ENCODE results near the gene MYLK.

The MYLK gene

DNA sequence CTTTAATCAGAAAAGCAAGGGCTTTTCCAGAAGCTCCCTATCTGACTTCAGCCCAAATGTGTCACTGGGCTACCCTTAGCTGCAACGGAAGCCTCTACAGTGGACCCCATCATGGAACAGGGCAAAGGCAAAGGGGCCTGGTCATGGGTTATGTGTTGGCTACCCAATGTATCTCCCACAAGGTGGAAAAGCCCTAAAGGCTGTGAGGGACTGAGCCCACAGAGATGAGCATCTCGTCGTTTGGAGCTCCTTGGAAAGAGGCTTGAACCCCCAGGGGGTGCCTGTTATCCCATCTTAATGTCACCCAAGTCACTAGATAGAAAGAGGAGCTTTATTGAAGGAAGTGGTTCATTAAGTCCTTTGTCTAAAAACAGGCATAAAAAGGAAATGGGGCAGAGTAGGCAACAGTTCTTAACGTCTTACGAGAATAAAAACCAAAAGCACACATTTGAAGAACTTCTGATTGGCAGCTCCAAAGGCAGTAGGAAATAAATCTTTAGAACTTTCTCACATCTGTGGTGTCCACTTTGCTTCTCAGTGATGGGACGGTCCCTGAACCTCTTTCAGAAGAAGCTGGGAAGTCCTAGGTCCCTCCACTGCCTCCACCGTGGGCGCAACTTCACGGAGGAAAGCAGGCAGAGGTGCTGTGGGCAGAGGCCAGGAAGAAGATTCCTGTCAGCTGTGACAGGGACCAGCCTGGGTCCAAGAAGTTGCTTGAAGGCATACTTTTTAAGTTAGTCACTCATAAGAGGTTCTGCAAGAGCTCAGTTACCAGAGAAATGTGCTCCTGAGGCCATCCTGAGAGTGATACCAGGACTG lies 93.7 kb downstream of the MYLK start:
- no peak for DNase-seq

DNA sequence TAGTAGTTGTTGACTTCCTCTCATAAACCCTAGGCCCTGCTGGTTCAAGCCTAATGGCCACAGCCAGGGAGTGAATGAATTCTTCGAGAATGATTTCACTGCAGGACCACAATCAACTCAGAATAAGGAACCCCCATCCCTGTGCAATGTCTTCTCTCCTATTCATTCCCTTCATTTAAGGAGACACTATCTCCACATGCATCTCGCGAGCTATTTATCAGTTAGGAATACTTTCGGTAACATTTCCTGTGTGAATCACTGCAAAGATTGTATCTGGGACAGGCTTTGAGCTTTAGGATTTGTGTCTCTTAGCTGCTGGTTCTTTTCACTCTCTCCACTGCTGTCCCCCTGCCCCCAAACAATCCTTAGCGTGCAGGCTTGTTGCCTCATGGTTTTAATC lies 94.4 kb downstream of the MYLK start:
- no peak for DNase-seq

DNA sequence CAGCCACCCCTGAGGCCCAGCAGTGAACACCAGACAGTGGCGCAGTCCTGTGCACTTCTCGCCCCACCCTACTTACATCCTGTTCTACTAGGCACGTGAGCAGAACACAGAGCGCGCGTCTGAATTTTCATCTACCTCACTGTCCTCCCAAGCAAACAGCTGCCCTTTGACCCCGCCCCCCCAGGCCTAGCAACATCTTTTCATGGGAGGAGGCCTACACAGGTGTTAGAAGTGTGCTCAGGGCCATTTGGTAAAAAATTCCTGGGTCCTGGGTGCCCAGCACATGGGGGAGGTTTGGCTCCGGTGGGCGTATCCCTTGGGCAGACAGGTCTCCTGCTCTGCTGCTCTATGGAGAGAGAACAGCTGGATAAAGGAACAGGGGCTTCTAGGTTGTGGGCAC lies 95.0 kb downstream of the MYLK start:
- DNase-seq, result no peak

DNA sequence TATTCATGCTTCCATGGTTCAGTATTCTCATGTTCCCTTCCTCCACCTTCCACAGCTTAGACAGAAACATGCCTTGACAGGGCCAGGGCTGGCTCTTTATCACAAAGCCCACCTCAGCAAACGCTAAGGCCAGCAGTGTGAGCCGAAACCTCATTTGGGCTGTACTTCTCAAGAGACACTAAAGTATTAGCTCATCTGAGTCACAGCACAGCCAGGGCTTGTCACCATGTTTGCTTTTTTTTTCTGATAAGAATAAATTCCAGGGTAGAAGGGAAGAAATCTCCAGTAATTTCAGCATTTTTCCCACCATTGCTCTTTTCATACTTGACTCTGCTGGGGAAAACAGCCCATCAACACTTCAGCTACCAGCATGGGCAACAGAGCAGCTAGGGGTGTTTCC lies 95.4 kb downstream of the MYLK start:
- DNase-seq, result no peak

DNA sequence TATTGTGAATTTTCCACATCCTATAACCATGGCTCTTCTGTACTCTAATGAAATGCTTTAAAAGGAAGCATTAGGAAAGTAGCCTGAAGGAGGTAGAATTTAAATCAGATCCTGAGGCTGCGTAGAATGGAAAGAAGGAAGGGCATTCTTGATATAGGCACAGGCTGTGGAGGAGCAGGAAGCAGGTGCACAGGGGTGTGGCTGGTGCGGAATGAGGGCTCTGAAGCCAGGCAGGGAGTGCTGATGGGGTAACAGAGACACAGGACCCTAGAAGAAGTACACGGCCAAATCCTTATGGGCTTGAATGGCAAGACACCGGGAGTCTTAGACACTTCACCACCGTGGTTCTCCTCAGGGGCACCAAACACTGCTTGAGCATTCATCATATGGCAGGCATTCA lies 97.0 kb downstream of the MYLK start:
- no peak for DNase-seq

DNA sequence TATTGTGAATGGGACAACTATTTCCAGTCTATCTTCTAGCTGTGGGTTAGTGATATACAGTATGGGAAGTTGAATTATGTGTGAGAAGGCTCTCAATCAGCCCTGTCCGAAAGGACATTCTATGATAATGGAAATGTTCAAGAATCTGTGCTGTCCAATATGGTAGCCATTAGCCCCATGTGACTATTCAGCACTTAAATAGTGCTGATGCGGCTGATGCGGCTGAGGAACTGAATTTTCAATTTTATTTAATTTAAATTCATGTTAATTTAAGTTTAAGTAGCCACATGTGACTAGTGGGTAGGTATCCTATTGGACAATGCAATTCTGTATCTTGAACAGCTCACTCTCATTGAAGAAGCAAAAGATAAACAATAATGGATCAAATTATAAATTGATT lies 98.5 kb downstream of the MYLK start:
- DNase-seq, result no peak

DNA sequence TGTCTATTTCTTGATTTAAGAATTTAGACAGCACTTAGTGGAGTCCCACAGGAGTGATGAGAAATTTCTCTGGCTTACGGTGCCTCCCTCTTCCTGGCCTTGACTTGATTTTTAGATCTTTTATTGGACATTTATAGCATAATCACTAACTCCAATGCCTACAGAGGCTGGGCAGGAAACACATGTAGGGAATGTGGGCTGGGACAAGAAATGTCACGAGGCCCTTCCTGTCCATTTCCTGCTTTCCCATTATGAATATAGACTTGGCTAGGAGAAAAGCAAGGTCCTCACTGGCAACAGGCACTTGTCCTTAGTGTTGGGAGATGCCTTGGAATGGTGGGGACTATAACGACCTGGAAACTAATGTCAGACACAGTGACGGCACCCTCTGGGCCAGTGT lies 100.3 kb downstream of the MYLK start:
- DNase-seq, result no peak

DNA sequence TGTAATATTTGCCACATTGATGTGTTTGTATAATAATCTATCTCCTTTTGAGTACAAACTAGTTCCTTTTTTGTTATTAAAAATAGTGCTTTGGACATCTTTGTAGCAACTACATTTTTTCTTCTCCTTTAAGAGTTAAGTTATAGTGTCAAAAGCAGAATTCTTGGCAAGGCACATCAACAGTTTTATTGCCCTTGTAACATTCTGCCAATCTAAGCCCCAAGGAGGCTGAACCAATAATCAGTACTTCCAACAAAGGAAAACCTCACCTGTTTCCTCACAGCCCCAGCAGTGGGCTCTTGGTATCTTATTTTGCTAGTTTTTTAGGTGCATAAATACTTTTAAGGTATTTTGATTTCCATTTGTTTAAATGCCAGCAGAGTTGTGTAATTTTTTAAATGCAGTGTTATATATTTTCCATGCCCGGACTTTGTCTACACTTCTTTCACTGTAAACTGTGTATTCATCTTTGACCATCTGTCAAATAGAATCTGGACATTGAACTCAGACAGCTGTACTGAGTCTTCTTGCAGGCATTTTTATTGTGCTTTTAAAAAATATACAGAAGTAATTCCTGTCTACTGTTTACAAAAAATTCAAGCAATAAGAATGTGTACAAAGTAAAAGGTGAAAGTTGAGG lies 101.0 kb downstream of the MYLK start:
- no peak for DNase-seq

DNA sequence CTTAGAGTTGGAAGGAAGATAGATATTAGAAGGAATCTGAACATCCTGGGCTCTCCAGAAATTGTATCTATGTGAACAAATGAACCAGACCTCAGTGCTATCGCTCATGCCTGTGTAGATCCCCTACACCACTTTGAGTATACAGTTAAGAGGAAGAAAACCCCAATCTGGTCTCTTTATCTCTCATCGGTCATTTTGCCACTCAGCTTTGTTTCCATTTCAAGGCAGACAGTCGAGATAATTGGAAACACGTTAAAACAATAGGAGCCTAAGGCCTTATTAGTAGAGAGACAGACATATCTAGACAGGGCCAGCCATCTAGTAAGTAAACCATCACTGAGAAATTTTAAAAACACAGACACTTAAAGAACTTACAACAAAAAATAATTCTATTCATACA lies 101.6 kb downstream of the MYLK start:
- DNase-seq, result no peak

DNA sequence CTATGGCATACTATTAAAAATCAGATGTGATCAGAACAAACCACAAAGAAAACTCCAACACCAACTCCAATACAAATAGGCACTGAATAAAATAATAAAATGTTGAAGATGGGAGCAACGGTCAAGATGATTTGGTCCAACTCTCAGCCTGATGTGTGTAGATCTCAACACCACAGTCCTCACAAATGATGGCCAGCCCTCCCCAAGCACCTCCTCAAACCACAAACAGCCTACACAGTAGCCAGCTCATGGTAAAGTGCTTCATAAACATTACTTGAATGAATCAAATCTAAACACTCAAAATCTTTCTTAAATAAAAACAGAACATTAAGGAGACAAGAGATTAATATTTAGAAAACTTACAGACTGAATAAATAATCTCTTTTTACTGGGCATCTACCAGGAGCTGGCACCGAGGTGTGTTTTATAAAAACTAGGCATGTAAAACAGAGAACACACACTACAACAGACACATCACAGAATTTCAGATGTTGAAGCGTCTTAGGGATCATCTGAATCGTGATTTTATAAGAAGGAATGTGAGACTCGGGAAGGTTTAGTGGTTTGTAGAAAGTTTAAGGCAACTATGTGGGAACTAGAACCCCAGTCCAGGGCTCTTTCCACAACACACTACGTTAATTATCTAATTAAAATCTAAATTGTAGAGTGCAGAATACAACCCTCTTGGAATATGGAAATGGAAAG lies 102.4 kb downstream of the MYLK start:
- DNase-seq, result no peak

DNA sequence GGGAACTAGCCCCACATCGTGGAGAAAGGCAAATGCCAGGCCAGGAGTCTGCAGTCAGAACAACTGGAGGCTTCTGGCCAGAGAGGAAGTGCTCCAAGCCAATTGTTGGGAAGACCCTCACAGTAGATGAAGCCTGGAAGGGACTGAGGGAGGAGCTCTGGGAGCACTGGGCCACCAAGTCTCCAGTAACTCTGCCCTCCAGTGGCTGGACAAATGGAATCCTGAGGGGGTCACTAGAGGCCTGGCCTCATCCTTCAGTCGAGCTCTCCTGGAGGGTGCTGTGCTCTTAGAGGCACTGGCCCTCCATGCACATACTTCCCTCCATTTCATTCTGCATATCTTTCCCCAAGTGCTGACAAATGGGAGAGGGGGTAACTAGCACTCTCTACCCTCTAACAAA lies 103.0 kb downstream of the MYLK start:
- no peak for DNase-seq

DNA sequence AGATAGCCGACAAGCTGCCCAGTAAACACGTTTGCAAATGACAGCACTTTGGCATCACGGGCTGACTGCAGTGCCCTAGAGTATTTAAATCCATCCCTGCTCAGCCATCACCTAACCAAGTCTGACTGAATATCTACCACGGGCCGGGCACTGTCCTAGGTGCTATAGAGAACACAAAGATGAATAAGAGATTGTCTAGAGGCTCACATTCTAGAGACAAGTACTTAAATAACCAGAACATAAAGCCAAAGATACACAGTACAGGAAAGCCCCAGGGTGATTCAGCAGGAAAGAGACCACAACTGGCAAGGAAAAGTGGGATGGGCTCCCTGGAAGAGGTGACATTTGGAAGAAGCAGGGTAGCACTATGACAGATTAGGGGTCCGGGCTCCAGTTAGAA lies 103.5 kb downstream of the MYLK start:
- DNase-seq, result no peak

DNA sequence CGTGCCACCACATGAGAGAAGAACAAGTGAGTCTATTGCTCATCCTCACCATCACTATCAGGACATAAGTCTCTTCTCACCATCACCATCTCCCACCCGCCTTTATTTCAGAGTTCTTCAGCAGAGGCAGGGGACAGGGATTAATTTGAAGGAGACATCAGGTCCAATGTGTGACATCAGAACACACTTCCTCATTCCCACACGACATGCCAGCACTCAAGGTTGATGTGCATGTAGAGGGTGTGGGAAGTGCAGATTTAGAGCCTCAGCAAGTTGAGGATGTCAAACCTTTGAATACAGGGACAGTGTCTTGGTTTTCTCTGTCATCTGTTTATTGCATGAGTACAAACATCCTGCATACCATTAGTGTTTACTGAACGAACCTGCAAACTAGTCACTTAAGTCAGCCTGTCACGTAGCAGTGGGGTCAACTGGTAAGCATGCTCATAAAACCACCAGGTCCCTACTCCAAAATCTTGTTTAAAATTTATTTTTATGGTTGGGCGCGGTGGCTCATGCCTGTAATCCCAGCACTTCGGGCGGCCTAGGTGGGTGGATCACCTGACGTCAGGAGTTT lies 104.4 kb downstream of the MYLK start:
- DNase-seq, result no peak

DNA sequence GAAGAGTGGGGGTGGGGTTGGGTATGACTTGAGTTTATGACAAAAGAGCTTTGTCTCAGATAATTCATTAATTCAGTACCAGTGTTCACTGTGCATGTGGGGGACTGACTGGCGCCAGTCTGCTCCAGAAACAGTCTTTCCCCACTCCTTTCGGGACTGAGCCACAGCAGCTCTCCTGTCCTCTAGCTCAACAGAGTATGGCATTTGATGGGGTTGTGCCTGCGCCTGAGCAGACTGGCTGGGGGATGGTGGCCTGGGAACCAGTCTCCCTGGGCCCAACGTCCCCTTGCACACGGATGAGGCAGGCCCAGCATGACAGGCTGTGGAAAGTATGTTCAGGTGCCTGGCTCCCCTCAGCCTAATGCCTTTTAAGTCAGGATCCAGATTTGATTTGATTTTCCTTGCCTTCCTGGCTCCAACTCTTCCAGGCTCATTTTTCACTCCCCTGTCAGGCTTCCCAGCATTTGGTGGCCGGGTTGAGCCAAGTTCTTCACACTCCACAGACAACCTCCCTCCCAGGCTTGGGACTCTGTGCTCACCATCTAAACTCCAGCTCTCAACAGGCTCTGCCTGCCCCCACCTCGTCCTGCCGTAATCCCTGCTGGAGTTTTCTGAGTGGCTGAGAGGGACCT lies 105.0 kb downstream of the MYLK start:
- no peak for DNase-seq

DNA sequence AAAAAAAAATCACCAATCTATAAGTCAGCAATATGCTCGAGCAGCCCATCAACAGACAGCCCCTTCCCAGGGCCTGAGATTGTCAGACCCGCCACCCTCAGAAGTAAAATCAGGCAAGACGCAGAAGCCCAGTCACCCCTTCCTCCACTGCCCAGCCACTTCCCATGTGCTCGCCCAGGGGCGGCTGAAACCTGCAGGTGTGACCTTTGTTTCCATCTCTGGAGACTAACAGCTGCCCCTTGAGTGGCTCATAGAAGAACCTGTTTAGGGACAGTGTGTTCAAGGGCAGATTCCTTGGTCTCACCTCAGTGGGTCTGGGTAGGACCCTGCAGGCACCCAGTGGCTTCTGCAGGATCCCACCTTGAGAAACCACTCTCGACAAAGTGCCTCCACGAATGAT lies 105.6 kb downstream of the MYLK start:
- no peak for DNase-seq

DNA sequence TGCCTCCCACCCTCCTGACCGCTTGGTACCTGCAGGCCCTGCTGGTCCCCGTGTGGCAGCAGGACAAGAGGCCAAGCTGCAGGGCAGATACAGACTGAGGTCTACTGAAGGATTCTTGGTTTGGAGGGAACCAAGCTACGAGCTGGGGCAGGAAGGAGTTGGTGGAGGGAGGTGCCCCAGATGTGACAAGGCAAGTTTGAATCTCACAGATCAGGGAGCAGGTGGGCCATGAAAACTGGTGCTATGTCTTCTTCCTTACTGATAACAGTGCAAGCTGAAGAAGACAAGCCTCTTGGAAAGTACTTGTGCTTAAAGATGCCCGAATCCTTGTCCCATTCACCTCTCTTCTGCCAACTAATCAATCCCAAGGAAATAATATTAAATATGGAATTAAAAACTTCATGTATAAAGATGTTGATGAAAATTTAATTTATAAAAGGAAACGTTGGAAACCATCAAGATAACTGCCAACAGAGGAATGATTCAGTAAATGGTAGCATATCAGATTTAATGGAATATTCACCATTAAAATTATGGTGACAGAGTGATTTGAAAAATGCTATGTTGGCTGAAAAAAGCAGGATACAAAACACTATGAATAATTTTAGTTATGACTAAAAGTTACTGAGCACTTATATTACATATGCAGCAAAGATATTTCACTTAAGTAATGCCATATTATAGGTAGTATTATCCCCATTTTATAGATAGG lies 107.9 kb downstream of the MYLK start:
- no peak for DNase-seq

DNA sequence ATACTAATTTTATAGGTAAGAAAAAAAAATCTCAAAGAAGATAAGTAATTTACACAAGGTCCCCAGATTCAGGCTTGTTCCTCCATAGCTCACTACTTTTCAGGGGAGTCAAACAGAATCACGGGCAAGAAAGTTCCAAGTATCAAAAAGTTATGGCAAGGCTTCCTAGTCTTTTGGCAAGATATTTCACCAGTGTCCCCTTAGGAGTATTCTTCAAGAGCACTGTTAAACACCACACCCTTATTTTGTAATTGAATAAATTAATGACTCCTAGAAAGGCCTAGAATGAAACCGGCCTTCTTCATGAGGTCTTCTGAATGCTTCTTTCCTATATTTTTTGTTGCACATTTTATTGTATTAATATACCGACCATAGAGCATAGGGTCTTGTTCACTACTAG lies 109.7 kb downstream of the MYLK start:
- DNase-seq, result no peak

DNA sequence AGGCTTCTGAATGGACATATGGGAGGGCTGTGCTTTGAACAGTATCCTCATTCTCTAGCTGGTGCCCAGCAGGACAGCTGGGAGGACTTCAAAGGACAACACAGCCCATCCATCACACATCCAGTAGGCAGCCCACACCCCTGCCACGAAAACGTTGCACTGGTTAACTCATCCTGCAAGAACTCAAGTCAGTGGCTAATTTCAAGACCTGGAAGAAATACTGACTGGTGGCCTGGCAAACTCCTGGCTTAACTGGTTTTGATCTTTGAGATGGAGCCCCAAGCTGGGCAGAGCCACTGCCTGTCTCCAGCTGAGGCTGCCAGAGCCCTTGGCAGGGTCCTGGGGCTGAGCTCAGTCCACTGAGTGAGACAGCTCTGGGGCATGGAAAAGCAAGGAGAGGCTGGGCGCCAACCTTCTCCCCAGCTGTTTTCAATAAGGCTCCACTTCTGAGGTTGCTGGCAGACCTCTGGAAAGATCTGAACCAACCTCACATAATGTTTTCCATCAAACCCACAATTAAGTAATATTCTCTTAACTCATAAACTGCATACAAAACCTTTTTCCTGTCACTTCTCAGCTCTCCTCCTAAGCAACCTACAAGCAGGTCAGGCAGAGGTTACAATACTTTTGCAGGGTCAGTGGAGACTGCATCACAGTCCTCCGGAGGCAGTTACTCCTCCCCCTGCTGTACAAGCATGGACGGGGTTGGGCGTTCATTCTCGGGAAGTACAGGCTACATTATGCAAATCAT lies 110.3 kb downstream of the MYLK start:
- DNase-seq, result no peak

DNA sequence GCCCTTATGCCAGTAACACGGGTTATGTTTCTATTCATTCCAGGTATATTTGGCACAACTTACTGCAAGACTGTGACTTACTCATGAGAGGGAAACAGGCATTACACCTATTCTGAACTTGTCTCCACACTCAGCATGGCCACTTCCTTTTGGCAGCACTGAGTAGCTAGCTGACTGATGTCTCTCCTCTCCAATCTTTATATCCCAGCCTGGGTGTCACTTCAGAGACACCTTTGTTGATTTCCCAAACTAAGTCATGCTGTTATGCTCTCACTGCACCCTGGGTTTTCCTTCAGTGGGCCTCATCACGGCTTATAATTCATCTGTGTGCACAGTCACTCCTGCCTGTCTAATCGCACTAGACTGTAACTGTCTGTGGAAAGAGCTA lies 114.8 kb downstream of the MYLK start:
- DNase-seq, result no peak

DNA sequence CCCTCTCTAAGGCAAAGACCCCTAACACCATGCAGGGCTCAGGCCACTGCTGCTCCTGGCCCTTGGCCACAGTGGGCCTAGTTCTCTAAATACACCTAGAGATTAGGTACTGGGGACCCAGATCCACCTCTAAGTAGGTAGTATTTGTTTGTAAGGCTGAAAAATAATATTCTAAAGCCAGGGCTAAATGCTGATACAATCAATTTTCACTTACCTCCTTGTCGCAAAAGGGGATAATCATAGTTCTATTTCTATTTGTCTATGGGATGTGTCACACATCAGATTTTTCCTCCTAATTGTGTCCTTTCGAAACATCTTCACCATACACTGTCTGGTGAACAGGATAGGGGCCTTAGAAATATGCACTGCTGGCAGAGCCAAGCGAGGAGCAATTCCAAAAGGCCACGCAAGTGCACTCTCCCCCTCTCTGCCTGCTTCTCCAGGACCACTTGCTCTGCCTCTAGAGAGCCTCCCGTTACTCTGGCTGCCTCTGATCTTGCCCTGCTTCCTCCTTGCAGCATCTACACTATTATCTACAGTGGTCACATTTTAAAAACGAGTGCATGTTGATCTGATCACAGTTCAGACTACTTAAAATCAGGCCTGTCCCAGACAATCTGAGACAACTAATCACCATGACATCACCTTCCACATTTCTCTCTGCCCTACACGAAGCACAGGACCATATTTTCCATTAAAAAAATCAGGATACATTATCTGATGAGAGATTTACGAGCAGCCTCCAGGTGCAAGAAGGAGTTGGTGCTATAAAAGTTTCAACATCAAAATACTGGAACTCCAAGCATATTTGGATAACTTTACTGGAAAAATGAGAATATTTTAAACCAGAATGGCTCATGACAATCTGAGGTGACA lies 115.4 kb downstream of the MYLK start:
- no peak for DNase-seq

All from activated CD4-positive, alpha-beta T cell treated with anti-CD3 and anti-CD28 coated beads, Interleukin-10, Interleukin-2, amounts not matched to agents 100 ng/mL and 50 ng/mL, durations not matched to agents 16 hours and 8 hours (primary cell).